HL-60/S4 (cell line): ENCODE data around the gene WDR83.
"Not testable (repeated sequence)": the region's sequence is repeated elsewhere in the genome, so short reads cannot be mapped to it uniquely, and the experiment has no call there.

ENCODE experiments used
- in situ Hi-C: fragments of 300-500 bp; cut with MboI; formaldehyde crosslinking; loops from 2 replicates; pipeline ENCODE4 v1.14.3; 2022; ENCODE audit warnings: low sequenced_read_pairs

Gene WDR83

DNA sequence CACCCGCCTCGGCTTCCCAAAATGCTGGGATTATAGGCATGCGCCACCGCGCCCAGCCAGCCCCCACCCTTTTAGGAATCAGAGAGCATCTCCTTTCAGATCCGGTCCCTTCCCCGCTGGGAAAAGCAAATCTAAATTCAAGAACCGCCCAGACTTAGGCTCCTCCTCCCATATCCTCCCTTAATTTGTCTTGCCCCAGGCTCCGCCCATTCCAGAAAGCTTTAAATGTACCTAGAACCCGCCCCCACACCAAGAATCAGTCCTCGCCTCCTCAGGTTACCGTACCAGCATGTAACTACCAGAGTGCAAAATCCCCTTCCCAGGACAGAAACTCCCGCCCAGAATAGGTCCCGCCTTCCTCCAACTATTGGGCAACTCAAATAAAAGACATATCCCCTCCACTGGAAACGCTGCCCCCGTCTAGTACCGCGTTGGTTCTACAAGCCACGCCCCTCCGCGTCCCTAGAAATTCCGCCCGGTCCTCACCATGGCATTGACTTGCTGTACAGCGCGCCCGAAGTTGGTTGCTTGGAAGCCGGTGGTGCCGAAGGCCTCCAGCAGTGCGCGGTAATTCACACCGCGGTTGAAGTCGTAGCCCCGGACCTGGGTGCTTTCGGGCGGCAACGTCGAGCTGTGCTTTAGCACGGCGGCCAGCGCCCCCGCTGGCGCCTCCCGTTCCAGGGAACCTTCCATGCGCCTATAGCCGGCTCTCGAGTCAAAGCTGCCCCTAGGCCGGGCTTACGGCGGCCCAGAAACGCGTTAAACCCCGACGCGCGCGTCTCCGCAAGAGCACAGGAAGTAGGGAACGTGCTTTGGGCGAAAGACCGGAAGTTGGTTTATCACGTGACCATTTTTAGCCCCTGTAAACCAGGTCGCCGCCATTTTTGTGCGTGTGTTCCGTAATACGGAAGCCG lies 14.7 kb downstream of the WDR83 start, which contains the start of gene DHPS:
Gene DHPS, minus strand, starts transcription at position 807 of the 914 bp plus-strand sequence. Its CDS starts 114 bp downstream, at position 693.
- in situ Hi-C loops: no loop called here

GRCh38 chr19:12685831-12686230 lies 19.2 kb downstream of the WDR83 start:
- in situ Hi-C loops: no loop called here

- in situ Hi-C loops: no loop called here
Observed at GRCh38 chr19:12687496-12688196, 21.0 kb downstream of the WDR83 start, which contains the start of gene GNG14. Gene GNG14 (plus strand): TSS chr19:12687998. CDS start chr19:12688049, 51 bp downstream.

DNA sequence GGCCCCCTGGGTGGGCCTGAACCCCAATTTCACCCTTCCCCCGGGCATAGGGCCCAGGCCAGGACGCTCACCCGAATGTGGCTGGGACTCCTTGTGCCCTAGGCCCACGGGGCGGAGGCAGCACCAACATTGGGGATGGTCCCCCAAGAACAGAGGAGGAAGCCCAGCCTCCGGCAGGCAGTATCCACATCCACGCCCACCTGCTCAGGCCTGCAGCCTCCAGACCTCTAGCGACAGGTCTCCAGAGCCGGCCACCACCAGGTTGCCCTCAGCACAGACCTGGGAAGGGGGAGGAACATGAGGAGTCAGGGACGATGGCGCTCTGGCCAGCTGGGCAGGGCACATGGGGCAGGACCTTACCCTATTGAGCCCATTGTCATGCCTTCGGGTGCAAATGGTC lies 22.4 kb downstream of the WDR83 start:
- in situ Hi-C loops: no loop called here

GRCh38 chr19:12689581-12690216 lies 23.1 kb downstream of the WDR83 start:
- in situ Hi-C loops: no loop called here

- in situ Hi-C loops: no loop called here
Observed at GRCh38 chr19:12692960-12693359, 26.4 kb downstream of the WDR83 start.

GRCh38 chr19:12694641-12695040 lies 28.0 kb downstream of the WDR83 start:
- in situ Hi-C loops: no loop called here

GRCh38 chr19:12695096-12695495 lies 28.5 kb downstream of the WDR83 start:
- in situ Hi-C loops: no loop called here

DNA sequence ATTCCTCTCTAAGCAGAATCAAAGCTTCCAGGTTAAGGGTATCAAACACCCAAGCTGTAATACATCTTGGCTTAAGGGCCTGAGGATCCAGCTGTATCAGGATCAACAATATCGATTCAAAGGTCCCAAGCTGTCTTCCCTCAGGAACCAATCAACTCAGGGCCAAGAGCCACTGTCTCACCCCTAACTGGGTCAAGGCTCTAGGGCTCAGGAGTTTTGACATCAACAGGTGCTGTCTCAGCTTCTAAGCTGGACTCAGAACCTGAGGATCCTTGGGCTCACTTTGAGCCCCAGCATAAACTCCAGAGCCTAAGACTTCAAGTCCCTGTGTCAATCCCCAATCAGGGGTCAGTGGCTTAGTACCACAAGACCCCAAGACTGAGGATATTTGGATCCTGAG lies 28.9 kb downstream of the WDR83 start:
- in situ Hi-C loops: no loop called here

DNA sequence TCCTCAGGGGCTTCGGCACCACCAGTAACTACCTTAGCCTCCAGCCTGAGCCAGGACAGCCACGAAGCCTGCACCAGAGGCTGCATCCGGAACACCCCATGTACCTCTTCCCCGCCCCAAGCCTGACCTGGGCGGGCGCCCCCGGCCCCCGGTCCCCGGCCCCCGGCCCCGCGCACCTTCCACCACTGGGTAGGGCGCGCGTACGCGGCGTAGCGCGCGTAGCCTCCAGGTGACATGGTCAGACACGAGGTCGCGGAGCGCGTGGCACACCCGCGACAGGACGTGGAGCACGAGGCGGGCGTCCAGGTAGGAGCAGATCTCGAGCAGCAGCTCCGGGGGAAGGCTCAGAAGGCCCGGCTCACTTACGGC lies 29.4 kb downstream of the WDR83 start:
- in situ Hi-C loops: no loop called here

DNA sequence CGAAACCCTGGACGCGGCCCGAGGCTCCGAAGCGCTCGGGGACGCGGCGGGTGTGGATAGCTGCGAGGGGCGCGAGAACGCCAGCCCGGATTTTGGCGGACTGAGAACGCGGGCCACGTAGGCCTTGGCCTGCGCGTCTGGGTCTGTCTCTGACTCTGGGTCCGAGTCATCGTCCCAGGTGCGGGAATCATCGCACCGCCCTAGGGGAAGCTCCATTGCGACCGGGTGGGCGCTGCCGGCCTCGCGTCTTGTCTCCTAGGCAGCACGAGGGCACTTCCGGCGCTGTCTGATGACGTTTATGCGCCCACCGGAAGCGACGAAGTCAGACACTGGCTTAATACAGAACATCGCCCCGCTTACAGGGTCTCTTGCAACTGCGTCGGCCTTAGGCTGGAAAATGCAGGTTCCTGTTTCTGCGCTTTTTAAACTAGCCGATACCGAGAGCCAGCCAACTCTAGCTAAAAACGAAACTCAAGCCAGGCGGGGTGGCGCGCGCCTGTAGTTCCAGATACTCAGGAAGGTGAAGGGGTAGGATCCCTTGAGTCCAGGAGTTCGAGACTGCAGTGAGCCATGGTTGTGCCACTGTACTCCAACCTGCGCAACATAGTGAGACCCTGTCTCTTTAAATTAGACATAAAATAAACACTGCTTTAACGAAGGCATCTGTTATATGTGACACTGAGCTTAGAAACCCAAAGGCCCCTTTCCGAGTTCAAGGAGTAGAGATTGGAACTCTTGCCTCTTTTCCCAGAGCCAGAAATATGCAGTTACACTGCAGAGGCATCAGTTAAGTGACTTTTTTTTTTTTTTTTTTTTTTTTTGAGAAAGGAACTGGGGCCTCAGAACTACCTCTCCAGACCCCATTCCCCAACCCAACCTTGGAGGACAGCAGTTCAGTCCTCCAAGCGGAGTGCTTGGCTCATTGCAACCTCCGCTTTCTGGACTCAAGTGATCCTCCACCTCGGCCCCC lies 30.0 kb downstream of the WDR83 start, which contains the start of gene FBXW9:
Gene FBXW9, minus strand, starts transcription at position 266 of the 970 bp plus-strand sequence. Its CDS starts 50 bp downstream, at position 216.
- in situ Hi-C loops: no loop called here

GRCh38 chr19:12697425-12697824 lies 30.8 kb downstream of the WDR83 start:
- in situ Hi-C loops: not testable (repeated sequence)

GRCh38 chr19:12698138-12698537 lies 31.5 kb downstream of the WDR83 start:
- in situ Hi-C loops: no loop called here

GRCh38 chr19:12701596-12702282 lies 35.1 kb downstream of the WDR83 start:
- in situ Hi-C loops: no loop called here

- in situ Hi-C loops: no loop called here
Observed at GRCh38 chr19:12703046-12703445, 36.4 kb downstream of the WDR83 start.

DNA sequence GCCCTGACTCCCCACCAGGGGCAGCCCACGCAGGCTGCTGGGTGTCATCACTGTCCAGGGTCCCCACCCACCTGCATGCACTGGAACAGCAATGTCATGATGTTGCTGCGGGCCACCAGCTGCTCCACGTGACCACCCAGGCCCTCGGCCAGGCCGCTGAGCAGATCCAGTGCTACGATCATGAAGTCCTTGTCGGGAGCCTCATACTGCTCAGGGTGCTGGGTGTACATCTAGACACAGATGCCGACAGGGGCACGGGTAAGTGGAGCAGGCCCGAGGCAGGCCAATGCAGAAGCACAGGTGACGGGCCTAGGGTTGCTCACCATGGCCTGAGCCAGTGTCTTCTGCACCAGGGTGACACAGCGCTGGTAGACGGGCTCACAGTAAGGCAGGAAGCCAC lies 38.6 kb downstream of the WDR83 start:
- in situ Hi-C loops: no loop called here

- in situ Hi-C loops: no loop called here
Observed at GRCh38 chr19:12705654-12706331, 39.2 kb downstream of the WDR83 start.

GRCh38 chr19:12706332-12706718 lies 39.7 kb downstream of the WDR83 start:
- in situ Hi-C loops: no loop called here

DNA sequence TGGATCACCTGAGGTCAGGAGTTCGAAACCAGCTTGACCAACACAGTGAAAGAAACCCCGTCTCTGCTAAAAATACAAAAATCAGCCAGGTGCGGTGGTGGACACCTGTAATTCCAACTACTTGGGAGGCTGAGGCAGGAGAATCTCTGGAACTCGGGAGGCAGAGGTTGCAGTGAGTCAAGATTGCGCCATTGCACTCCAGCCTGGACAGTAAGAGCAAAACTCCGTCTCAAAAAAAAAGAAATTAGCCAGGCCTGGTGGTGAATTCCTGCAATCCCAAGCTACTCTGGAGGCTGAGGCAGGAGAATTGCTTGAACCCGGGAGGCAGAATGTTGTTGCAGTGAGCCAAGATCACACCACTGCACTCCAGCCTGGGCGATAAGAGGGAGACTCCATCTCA lies 42.0 kb downstream of the WDR83 start:
- in situ Hi-C loops: no loop called here
